Astrocyte (in vitro differentiated cells and primary cell): ENCODE data around the gene TEKT2. TPM values are rescaled to one million over a fixed set of nuclear protein-coding genes. Genes with fewer than 3 reads are reported as not detected.

ENCODE experiments used
- DNase-seq: peaks from one replicate; pipeline ENCODE4 v3.0.0-alpha.2; 2010; ENCODE audit warnings: low read depth
- FAIRE-seq: peaks from 2 replicates; lab custom pipeline; 2011; peaks lifted over from hg19 to GRCh38; lab: Jason Lieb, UNC
- H2AFZ ChIP-seq: 2 replicates; pipeline ENCODE4 v1.6.0; 2012; ENCODE audit warnings: low read depth, low read length, inconsistent platforms
- H3K27ac ChIP-seq: 2 replicates; pipeline ENCODE4 v1.5.1; 2011; ENCODE audit warnings: low read depth, low read length, inconsistent platforms
- H3K27me3 ChIP-seq: 2 replicates; pipeline ENCODE4 v1.6.0; 2011; ENCODE audit warnings: low read length, inconsistent platforms; ENCODE audit not compliant: insufficient read depth
- H3K36me3 ChIP-seq: 2 replicates; pipeline ENCODE4 v1.5.1; 2011; ENCODE audit warnings: low read length, inconsistent platforms; ENCODE audit not compliant: insufficient read depth
- H3K4me1 ChIP-seq: 2 replicates; pipeline ENCODE4 v1.5.1; 2011; ENCODE audit warnings: low read length, inconsistent platforms; ENCODE audit not compliant: insufficient read depth
- H3K4me2 ChIP-seq: 2 replicates; pipeline ENCODE4 v1.6.0; 2012; ENCODE audit warnings: low read length, inconsistent platforms
- H3K4me3 ChIP-seq: 2 replicates; pipeline ENCODE4 v1.5.1; 2011; ENCODE audit warnings: low read depth, mild to moderate bottlenecking, low read length, inconsistent platforms; ENCODE audit not compliant: insufficient read depth
- H3K79me2 ChIP-seq: 2 replicates; pipeline ENCODE4 v1.6.0; 2012; ENCODE audit warnings: mild to moderate bottlenecking, low read length, inconsistent platforms; ENCODE audit not compliant: insufficient read depth
- H3K9ac ChIP-seq: 2 replicates; pipeline ENCODE4 v1.6.0; 2012; ENCODE audit warnings: mild to moderate bottlenecking, low read length, inconsistent platforms
- H3K9me3 ChIP-seq: 2 replicates; pipeline ENCODE4 v1.5.1; 2012; ENCODE audit warnings: low read depth, mild to moderate bottlenecking, low read length, inconsistent platforms; ENCODE audit not compliant: insufficient read depth
- H4K20me1 ChIP-seq: 2 replicates; pipeline ENCODE4 v1.6.0; 2012; ENCODE audit warnings: low read length, inconsistent platforms; ENCODE audit not compliant: insufficient read depth
- H3K27ac Mint-ChIP-seq: one replicate; pipeline ENCODE4 v1.8.0; 2021; ENCODE audit warnings: mild to moderate bottlenecking, mixed read lengths; ENCODE audit not compliant: unreplicated experiment
- H3K27me3 Mint-ChIP-seq: one replicate; pipeline ENCODE4 v1.8.0; 2021; ENCODE audit warnings: low read depth, mixed read lengths; ENCODE audit not compliant: unreplicated experiment
- H3K36me3 Mint-ChIP-seq: one replicate; pipeline ENCODE4 v1.8.0; 2021; ENCODE audit warnings: low read depth, mixed read lengths; ENCODE audit not compliant: unreplicated experiment
- H3K4me1 Mint-ChIP-seq: one replicate; pipeline ENCODE4 v1.8.0; 2021; ENCODE audit warnings: low read depth, mixed read lengths; ENCODE audit not compliant: unreplicated experiment
- H3K4me3 Mint-ChIP-seq: one replicate; pipeline ENCODE4 v1.8.0; 2021; ENCODE audit warnings: mild to moderate bottlenecking, moderate library complexity, mixed read lengths; ENCODE audit not compliant: unreplicated experiment
- H3K9me3 Mint-ChIP-seq: one replicate; pipeline ENCODE4 v1.8.0; 2021; ENCODE audit warnings: mild to moderate bottlenecking, mixed read lengths; ENCODE audit not compliant: unreplicated experiment
- CTCF ChIP-seq: IDR thresholded peaks from 2 replicates; pipeline ENCODE4 v1.5.1; 2011; ENCODE audit warnings: low read depth, mild to moderate bottlenecking, inconsistent platforms, low read length, moderate library complexity; ENCODE audit not compliant: insufficient read depth
- EZH2 ChIP-seq: IDR thresholded peaks from 2 replicates; pipeline ENCODE4 v1.6.1; 2012; ENCODE audit warnings: mild to moderate bottlenecking, low read length, inconsistent platforms; ENCODE audit not compliant: insufficient read depth
- total RNA-seq: library from RNA; stranded (reverse); gene quantifications from 2 replicates; pipeline ENCODE4 v1.2.1, GENCODE V29; 2021

The TEKT2 gene
- total RNA-seq, 1 donor from 2014 or later = 0.39 TPM

- DNase-seq (no peak), FAIRE-seq (no peak)
- no peak overlapping the region for H3K4me3 Mint-ChIP-seq
- H3K4me1 Mint-ChIP-seq = peaks cover 10% of the 10 kb centered on the region
- peaks cover 36% of the 10 kb centered on the region for H4K20me1 ChIP-seq
- no peaks in the 10 kb centered on the region for H3K27me3 Mint-ChIP-seq
- H3K9me3 Mint-ChIP-seq = no peaks in the 10 kb centered on the region
- H3K4me2 ChIP-seq = no peak overlapping the region
- H3K4me3 ChIP-seq = no peak overlapping the region
- H3K27me3 ChIP-seq = no peaks in the 10 kb centered on the region
- peaks cover 41% of the 10 kb centered on the region for H3K79me2 ChIP-seq
- H3K36me3 Mint-ChIP-seq = peaks cover 22% of the 10 kb centered on the region
- H3K9me3 ChIP-seq = no peaks in the 10 kb centered on the region
- H3K4me1 ChIP-seq = peaks cover 9% of the 10 kb centered on the region
- no peak overlapping the region for H2AFZ ChIP-seq
- no peak overlapping the region for H3K27ac Mint-ChIP-seq
- no peak for TF ChIP-seq CTCF
- peaks cover 27% of the 10 kb centered on the region for H3K36me3 ChIP-seq
- H3K9ac ChIP-seq = no peak overlapping the region
- no peak overlapping the region for H3K27ac ChIP-seq
These were observed 10.0 kb downstream of the TEKT2 start for GRCh38 chr1:36093929-36094328.

DNA sequence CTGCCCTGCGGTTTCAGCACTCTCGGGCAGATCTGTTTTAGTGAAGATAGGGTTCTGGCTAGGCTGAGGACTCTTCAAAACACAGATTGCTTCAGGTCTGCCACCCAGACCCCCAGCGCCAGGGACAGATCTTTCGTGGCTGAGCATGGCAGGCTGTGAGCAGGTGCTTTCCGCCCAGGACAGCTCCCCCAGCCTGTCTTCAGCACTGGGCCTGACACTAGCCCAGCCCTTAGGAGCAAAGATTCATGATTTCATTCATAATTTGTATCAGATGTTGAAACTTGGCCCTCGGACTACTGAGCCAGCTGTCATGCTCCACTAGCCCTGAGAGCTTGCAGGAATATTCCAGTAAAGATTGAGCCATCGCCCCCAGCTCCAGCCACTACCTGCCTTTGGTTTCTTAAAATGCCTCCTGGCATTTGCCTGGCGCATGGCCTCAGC lies 10.7 kb downstream of the TEKT2 start:
- Histone ChIP-seq H3K4me1 (peaks cover 5% of the 10 kb centered on the region), H3K27me3 (no peaks in the 10 kb centered on the region), H3K27ac (no peak overlapping the region), H3K36me3 (peaks cover 27% of the 10 kb centered on the region), H2AFZ (no peak overlapping the region), H3K4me2 (no peak overlapping the region), H3K4me3 (no peak overlapping the region), H3K9me3 (no peaks in the 10 kb centered on the region), H3K9ac (no peak overlapping the region), H3K79me2 (peaks cover 34% of the 10 kb centered on the region), H4K20me1 (peaks cover 36% of the 10 kb centered on the region)
- Mint-ChIP-seq H3K36me3 (peaks cover 19% of the 10 kb centered on the region), H3K4me3 (no peak overlapping the region), H3K27me3 (no peaks in the 10 kb centered on the region), H3K9me3 (no peaks in the 10 kb centered on the region), H3K4me1 (peaks cover 8% of the 10 kb centered on the region), H3K27ac (no peak overlapping the region)
- DNase-seq (no peak), FAIRE-seq (no peak)
- TF ChIP-seq CTCF = no peak
- TF ChIP-seq EZH2 = no peak

DNA sequence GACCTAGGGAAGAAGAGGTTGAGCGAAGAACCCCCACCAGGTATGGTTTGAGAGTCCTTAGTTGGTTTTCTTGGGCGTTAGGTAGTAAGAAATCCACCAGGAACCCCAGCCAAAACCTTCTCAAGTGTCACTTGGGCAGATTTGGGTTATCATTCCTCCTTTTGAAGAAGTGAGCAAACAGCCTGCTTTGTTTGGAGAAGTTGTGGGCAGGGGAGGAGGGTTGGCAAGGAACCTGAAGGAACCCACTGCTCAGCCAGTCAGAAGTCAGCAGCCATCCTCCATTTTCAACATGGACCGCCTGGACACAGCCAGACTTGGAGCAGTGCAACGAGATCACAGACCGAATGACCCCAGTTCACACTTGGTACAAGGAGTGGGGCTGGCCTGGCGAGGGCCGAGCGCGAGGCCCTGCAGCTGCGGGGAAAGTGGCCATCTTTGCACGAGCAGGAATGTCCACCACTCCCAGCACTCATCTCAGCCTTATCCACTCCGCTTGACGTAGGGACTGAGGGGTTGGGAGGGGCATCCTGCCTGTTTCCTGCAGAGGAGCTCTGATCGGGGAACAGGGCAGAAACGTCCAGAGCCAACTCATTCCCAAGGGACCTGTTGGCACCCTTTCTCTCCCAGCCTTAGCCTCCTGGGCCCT lies 12.0 kb downstream of the TEKT2 start:
- Histone ChIP-seq H2AFZ (no peak overlapping the region), H3K9ac (no peak overlapping the region), H3K27me3 (no peaks in the 10 kb centered on the region), H3K27ac (no peak overlapping the region), H4K20me1 (peaks cover 35% of the 10 kb centered on the region), H3K4me3 (no peak overlapping the region), H3K4me1 (no peaks in the 10 kb centered on the region), H3K4me2 (no peak overlapping the region), H3K79me2 (peaks cover 21% of the 10 kb centered on the region), H3K9me3 (no peaks in the 10 kb centered on the region), H3K36me3 (peaks cover 27% of the 10 kb centered on the region)
- H3K4me1 Mint-ChIP-seq = peaks cover 2% of the 10 kb centered on the region
- H3K4me3 Mint-ChIP-seq = no peak overlapping the region
- no peak for DNase-seq
- H3K27me3 Mint-ChIP-seq = no peaks in the 10 kb centered on the region
- no peaks in the 10 kb centered on the region for H3K9me3 Mint-ChIP-seq
- FAIRE-seq = no peak
- H3K27ac Mint-ChIP-seq = no peak overlapping the region
- H3K36me3 Mint-ChIP-seq = peaks cover 19% of the 10 kb centered on the region
- TF ChIP-seq CTCF (no peak), EZH2 (no peak)
